Stimulated activated CD8-positive, alpha-beta memory T cell treated with anti-CD3 and anti-CD28 coated beads, Interleukin-12 subunit alpha, Interleukin-12 subunit beta, amount 100 ng/mL, for 24 hours (primary cell): ENCODE data around the gene SZRD1.

ENCODE experiments used
- DNase-seq: peaks from one replicate; pipeline ENCODE4 v3.0.0-alpha.2; 2020; ENCODE audit errors: extremely low read depth

The SZRD1 gene

GRCh38 chr1:16367258-16367967 lies 371 bp downstream of the SZRD1 start:
- peak; percentile 68 for DNase-seq

GRCh38 chr1:16367968-16368890 lies 1.2 kb downstream of the SZRD1 start:
- DNase-seq = no peak

- no peak for DNase-seq
These were observed 2.8 kb downstream of the SZRD1 start for GRCh38 chr1:16369821-16370220.

- no peak for DNase-seq
These were observed 4.7 kb downstream of the SZRD1 start for GRCh38 chr1:16371725-16372124.

- DNase-seq = no peak
These were observed 5.7 kb downstream of the SZRD1 start for GRCh38 chr1:16372535-16373285.

GRCh38 chr1:16374266-16374665 lies 7.2 kb downstream of the SZRD1 start:
- DNase-seq = no peak

GRCh38 chr1:16375521-16376340 lies 8.7 kb downstream of the SZRD1 start:
- no peak for DNase-seq

GRCh38 chr1:16376971-16377370 lies 9.9 kb downstream of the SZRD1 start:
- DNase-seq = no peak

GRCh38 chr1:16378443-16378842 lies 11.4 kb downstream of the SZRD1 start:
- DNase-seq = no peak

- DNase-seq = no peak
These were observed 13.8 kb downstream of the SZRD1 start for GRCh38 chr1:16380868-16381267.

- DNase-seq = no peak
These were observed 16.8 kb downstream of the SZRD1 start for GRCh38 chr1:16383888-16384287.

GRCh38 chr1:16385659-16386453 lies 18.8 kb downstream of the SZRD1 start:
- no peak for DNase-seq

- no peak for DNase-seq
These were observed 19.5 kb downstream of the SZRD1 start for GRCh38 chr1:16386454-16387113.

GRCh38 chr1:16387201-16388188 lies 20.5 kb downstream of the SZRD1 start:
- no peak for DNase-seq

GRCh38 chr1:16391411-16391810 lies 24.4 kb downstream of the SZRD1 start:
- no peak for DNase-seq

GRCh38 chr1:16392740-16393569 lies 25.9 kb downstream of the SZRD1 start:
- no peak for DNase-seq

GRCh38 chr1:16393570-16394521 lies 26.8 kb downstream of the SZRD1 start:
- no peak for DNase-seq
